Inflammatory macrophage treated with lipopolysaccharide for 1 hour (primary cell): ENCODE data around the gene RNF44.
"Not testable (repeated sequence)": the region's sequence is repeated elsewhere in the genome, so short reads cannot be mapped to it uniquely, and the experiment has no call there.

Experiments
- DNase-seq, 2 donors: peaks; one replicate each; pipeline ENCODE4 v3.0.0-alpha.2; 2020 to 2022

Gene RNF44

GRCh38 chr5:176550937-176551336 lies 13.7 kb upstream of the RNF44 start:
- not testable (repeated sequence) for DNase-seq

GRCh38 chr5:176550275-176550831 lies 13.2 kb upstream of the RNF44 start:
- DNase-seq, result peak in 1 of 2 donors; percentile 44

GRCh38 chr5:176549871-176550270 lies 12.7 kb upstream of the RNF44 start:
- DNase-seq, result no peak

GRCh38 chr5:176548967-176549444 lies 11.8 kb upstream of the RNF44 start, which contains the start of gene CDHR2:
Gene CDHR2, plus strand, starts transcription at chr5:176549342. Its CDS starts 16,011 bp downstream, at chr5:176565353.
- DNase-seq, result no peak

- DNase-seq, result peak; percentile 46 to 59
These were observed 10.6 kb upstream of the RNF44 start for GRCh38 chr5:176547802-176548201.

GRCh38 chr5:176545737-176546509 lies 8.7 kb upstream of the RNF44 start:
- no peak for DNase-seq

GRCh38 chr5:176545388-176545736 lies 8.2 kb upstream of the RNF44 start:
- DNase-seq, result no peak

- DNase-seq, result peak; percentile 51 to 54
These were observed 6.4 kb upstream of the RNF44 start for GRCh38 chr5:176543428-176544182.

GRCh38 chr5:176542596-176543427 lies 5.6 kb upstream of the RNF44 start:
- no peak for DNase-seq

- DNase-seq, result no peak
These were observed 5.0 kb upstream of the RNF44 start for GRCh38 chr5:176542135-176542595.

- DNase-seq, result no peak
These were observed 4.3 kb upstream of the RNF44 start for GRCh38 chr5:176541338-176542134.

- DNase-seq, result no peak
These were observed 3.7 kb upstream of the RNF44 start for GRCh38 chr5:176540956-176541337.

GRCh38 chr5:176540476-176540899 lies 3.3 kb upstream of the RNF44 start:
- no peak for DNase-seq

GRCh38 chr5:176538989-176539384 lies 1.8 kb upstream of the RNF44 start:
- no peak for DNase-seq

- DNase-seq, result no peak
These were observed 1.2 kb upstream of the RNF44 start for GRCh38 chr5:176538230-176538988.

- DNase-seq, result peak; percentile 98 to 99
These were observed 490 bp upstream of the RNF44 start for GRCh38 chr5:176537554-176538229.

GRCh38 chr5:176536132-176536901 lies 885 bp downstream of the RNF44 start:
- DNase-seq, result peak; percentile 66 to 67

GRCh38 chr5:176535664-176536131 lies 1.5 kb downstream of the RNF44 start:
- no peak for DNase-seq

- peak; percentile 72 to 82 for DNase-seq
These were observed 2.0 kb downstream of the RNF44 start for GRCh38 chr5:176535101-176535663.
